ENCODE measurements around the gene SYNE1. TPM values are rescaled to one million over a fixed set of nuclear protein-coding genes. Genes with fewer than 3 reads are reported as not detected.
A peak's percentile ranks its signal among the peaks of the same experiment; 100 is the strongest.

The SYNE1 gene
- polyA plus RNA-seq, 2 of the 4 experiments (the other 2 are of a cell fraction) = 10.5 to 28.5 TPM

DNA sequence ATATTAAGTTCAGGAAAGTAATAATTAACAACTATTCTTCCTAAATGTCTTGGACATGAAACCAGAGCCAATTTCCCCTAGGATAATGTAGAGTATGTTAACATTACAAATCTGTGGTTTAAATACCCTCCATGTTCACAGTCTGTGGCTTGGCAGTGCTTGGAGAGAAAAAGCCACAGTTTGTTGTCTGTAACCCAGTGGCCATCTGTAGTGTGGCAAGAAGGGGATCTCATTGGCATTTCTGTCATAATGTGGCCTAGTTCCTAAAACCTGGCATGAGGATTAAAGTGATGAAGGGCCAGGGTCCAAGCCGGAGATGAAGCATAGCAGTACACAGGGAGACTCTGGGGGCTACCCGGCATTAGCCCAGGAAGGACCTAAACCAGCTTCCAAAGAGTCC lies 31.2 kb downstream of the SYNE1 start:
- no peaks in the 10 kb centered on the region for H3K9me3 ChIP-seq
- POLR2A ChIA-PET = no interaction called here
- DNase-seq (ENCODE audit: low read depth in 1 of 2, low spot score in 1 of 2) = no peak
- H3K27ac ChIP-seq = no peak overlapping the region
- H3K4me1 ChIP-seq = no peaks in the 10 kb centered on the region
- WGBS (ENCODE audit: missing lambda C conversion rate) = 62% methylated on average over 2 of the region's 2 CpGs
- TF ChIP-seq HEYL (CRISPR knock-in tag; IDR thresholded peaks at IDR 0.05) = no peak
- no peak for TF ChIP-seq RARB (CRISPR knock-in tag; IDR thresholded peaks at IDR 0.05)
- CTCF ChIA-PET = interaction anchor here (1.4 kb wide), 1 partner anchor 10 kb away, joined by 3 read pairs; no protein-coding TSS in a partner anchor
- no peak for ATAC-seq
- FAIRE-seq = no peak
- no peak overlapping the region for H3K4me3 ChIP-seq
- H3K4me2 ChIP-seq = no peak overlapping the region

DNA sequence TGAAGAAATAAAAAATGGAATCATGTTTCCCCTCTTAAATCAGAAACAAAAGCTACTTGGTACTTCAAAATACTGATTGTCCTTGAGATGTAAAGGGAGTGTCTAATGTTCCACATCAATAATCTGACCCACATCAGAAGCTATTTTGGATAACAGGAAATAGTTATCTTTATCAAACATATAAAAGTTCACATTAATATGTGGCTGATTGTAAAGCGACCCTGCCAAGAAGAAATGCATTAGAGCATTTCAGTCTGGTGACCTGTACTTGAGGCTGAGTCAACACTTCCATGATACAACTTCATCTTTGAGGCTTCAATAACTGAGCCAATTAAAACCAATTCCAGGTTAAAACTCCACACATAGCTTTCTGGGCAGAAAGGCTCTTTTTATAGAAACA lies 31.8 kb downstream of the SYNE1 start:
- TF ChIP-seq GATA3 (IDR thresholded peaks at IDR 0.05; ENCODE audit: borderline replicate concordance) = no peak
- TF ChIP-seq TFCP2L1 (CRISPR knock-in tag; IDR thresholded peaks at IDR 0.05) = no peak
- no peak for TF ChIP-seq ZFP36 (IDR thresholded peaks at IDR 0.05; ENCODE audit: borderline replicate concordance, partially characterized antibody)
- no peak for TF ChIP-seq CEBPB (IDR thresholded peaks at IDR 0.05)
- TF ChIP-seq JUN (IDR thresholded peaks at IDR 0.05) = no peak
- no peak for TF ChIP-seq KDM1A (IDR thresholded peaks at IDR 0.05; ENCODE audit: low read depth)
- no peak for TF ChIP-seq SREBF2 (IDR thresholded peaks at IDR 0.05)
- ATAC-seq (no peak), FAIRE-seq (no peak), DNase-seq (ENCODE audit: low read depth in 1 of 2, low spot score in 1 of 2) (no peak)
- Histone ChIP-seq H3K4me2 (no peak overlapping the region), H3K27ac (no peak overlapping the region), H3K4me1 (no peaks in the 10 kb centered on the region), H3K4me3 (no peak overlapping the region), H3K9me3 (no peaks in the 10 kb centered on the region)
- WGBS (ENCODE audit: missing lambda C conversion rate) = 71% methylated on average over 1 of the region's 1 CpG
- ChIA-PET CTCF (interaction anchor here (0.7 to 1.4 kb wide), 2 partner anchors 10 to 38 kb away, joined by 3 read pairs; no protein-coding TSS in a partner anchor), POLR2A (no interaction called here)

DNA sequence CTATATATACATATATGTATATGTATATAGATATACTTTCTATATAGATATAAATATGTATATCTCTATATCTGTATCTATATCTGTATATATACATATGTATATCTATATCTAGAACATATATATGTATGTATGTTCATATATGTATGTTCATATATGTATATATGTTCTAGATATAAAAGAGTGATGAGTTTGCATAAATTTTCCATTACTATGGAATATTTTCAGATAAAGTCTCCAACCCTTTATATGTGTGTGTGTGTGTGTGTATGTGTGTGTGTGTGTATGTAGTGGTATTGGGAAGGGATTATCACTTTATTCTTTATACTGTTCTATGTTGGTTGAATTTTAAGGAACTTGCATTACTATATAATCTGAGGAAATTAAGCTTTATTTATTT lies 33.3 kb downstream of the SYNE1 start:
- POLR2A ChIA-PET = no interaction called here
- ATAC-seq (no peak), DNase-seq (ENCODE audit: low read depth in 1 of 2, low spot score in 1 of 2) (no peak), FAIRE-seq (no peak)
- H3K4me2 ChIP-seq = no peak overlapping the region
- no peaks in the 10 kb centered on the region for H3K9me3 ChIP-seq
- CTCF ChIA-PET = interaction anchor here (0.7 kb wide), 1 partner anchor 52 kb away, joined by 3 read pairs; no protein-coding TSS in a partner anchor
- no peak overlapping the region for H3K4me3 ChIP-seq
- H3K4me1 ChIP-seq = no peaks in the 10 kb centered on the region
- TF ChIP-seq, protein P1, sequence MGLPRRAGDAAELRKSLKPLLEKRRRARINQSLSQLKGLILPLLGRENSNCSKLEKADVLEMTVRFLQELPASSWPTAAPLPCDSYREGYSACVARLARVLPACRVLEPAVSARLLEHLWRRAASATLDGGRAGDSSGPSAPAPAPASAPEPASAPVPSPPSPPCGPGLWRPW (IDR thresholded peaks at IDR 0.05) = no peak
- TF ChIP-seq MAFK (IDR thresholded peaks at IDR 0.05; ENCODE audit: partially characterized antibody) = peak; percentile 49
- no peak overlapping the region for H3K27ac ChIP-seq

DNA sequence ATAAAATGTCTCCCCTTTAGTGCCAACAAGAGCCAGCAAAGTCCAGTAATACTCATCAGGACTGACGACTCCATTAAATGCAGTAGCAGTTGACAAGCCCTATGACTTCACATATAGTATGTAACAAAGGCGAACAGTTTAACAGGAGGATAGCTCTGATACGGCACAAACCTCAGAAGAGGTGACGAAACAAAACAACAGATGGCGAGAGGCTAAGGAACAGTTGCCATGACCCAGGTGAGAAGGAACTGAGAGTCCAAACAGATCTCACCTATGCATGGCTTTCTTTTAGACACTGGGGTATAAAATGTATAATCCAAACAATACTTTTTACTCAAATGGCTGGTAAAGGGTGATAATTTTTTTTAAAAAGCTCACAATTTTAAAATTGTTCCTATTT lies 37.1 kb downstream of the SYNE1 start:
- TF ChIP-seq RAD21 (conservative IDR thresholded peaks at IDR 0.05 in 1 of 2, IDR thresholded peaks at IDR 0.05 in 1 of 2) (no peak), EHMT2 (IDR thresholded peaks at IDR 0.05; ENCODE audit: low read depth) (no peak), JUNB (IDR thresholded peaks at IDR 0.05) (no peak), NFE2L2 (conservative IDR thresholded peaks at IDR 0.05; ENCODE audit: low read length) (no peak)

DNA sequence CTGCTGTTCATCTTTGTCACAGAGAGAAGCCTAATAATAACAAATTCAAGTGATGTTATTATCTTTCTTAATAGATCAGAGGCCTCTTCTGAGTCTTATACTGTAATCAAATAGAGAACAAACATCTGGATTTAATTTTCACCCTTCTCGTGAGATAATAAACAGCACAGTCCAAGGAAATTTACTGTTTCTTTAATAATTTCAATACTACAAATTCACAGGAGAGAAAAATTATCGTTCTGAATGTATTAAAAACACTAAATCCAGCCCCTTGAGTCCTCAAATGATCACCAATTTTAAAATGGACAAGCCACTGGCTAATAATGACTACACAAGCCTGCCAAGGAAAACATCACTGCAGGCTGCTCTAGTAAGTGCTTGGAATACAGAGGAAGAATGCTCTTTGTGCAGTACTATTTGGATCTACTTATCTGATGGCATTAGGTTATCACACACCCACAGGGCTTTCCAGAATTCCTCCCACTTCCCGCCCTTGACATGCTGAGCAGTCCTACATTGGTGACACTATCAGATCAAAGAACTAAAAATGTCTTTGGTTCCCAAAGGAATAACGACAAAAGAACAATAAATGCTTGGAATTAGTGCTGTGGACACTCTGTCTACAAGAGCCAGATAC lies 38.1 kb downstream of the SYNE1 start:
- no peak overlapping the region for H3K27ac ChIP-seq
- ATAC-seq = no peak
- CTCF ChIA-PET = interaction anchor here (1.3 kb wide), 1 partner anchor 114 kb away, joined by 5 read pairs; no protein-coding TSS in a partner anchor

More for the DNA sequence above, 37.1 kb downstream of the SYNE1 start:
- ChIA-PET POLR2A (no interaction called here), CTCF (no interaction called here)
- WGBS (ENCODE audit: missing lambda C conversion rate) = 91% methylated on average over 5 of the region's 5 CpGs
- FAIRE-seq (no peak), ATAC-seq (no peak), DNase-seq (ENCODE audit: low read depth in 1 of 2, low spot score in 1 of 2) (no peak)
- H3K9me3 ChIP-seq = no peaks in the 10 kb centered on the region
- no peak overlapping the region for H3K27ac ChIP-seq
- H3K4me2 ChIP-seq = no peak overlapping the region
- no peaks in the 10 kb centered on the region for H3K4me1 ChIP-seq
- H3K4me3 ChIP-seq = no peak overlapping the region

More for the DNA sequence above, 38.1 kb downstream of the SYNE1 start:
- no peak overlapping the region for H3K4me3 ChIP-seq
- no peak for TF ChIP-seq ZC3H11A (IDR thresholded peaks at IDR 0.05)
- no peak for TF ChIP-seq POLR2A (IDR thresholded peaks at IDR 0.05; ENCODE audit: low read length)
- TF ChIP-seq, protein P2, sequence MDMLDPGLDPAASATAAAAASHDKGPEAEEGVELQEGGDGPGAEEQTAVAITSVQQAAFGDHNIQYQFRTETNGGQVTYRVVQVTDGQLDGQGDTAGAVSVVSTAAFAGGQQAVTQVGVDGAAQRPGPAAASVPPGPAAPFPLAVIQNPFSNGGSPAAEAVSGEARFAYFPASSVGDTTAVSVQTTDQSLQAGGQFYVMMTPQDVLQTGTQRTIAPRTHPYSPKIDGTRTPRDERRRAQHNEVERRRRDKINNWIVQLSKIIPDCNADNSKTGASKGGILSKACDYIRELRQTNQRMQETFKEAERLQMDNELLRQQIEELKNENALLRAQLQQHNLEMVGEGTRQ (IDR thresholded peaks at IDR 0.05) = no peak
- TF ChIP-seq RAD21 (conservative IDR thresholded peaks at IDR 0.05 in 1 of 2, IDR thresholded peaks at IDR 0.05 in 1 of 2) = no peak
- TF ChIP-seq HDAC2 (IDR thresholded peaks at IDR 0.05) = no peak
- TF ChIP-seq HOXA7 (CRISPR knock-in tag; IDR thresholded peaks at IDR 0.05) = no peak
- no peak for TF ChIP-seq HOXB13 (CRISPR knock-in tag; IDR thresholded peaks at IDR 0.05; ENCODE audit: low read depth)
- no peak for TF ChIP-seq CBX8 (IDR thresholded peaks at IDR 0.05)
- TF ChIP-seq MYC (IDR thresholded peaks at IDR 0.05; ENCODE audit: borderline replicate concordance, low read length) = no peak
- TF ChIP-seq KDM5A (IDR thresholded peaks at IDR 0.05) = no peak
- no peak for TF ChIP-seq NPAS2 (CRISPR knock-in tag; IDR thresholded peaks at IDR 0.05; ENCODE audit: borderline replicate concordance)
- no peak for TF ChIP-seq RFX5 (IDR thresholded peaks at IDR 0.05)
- TF ChIP-seq, protein P3, sequence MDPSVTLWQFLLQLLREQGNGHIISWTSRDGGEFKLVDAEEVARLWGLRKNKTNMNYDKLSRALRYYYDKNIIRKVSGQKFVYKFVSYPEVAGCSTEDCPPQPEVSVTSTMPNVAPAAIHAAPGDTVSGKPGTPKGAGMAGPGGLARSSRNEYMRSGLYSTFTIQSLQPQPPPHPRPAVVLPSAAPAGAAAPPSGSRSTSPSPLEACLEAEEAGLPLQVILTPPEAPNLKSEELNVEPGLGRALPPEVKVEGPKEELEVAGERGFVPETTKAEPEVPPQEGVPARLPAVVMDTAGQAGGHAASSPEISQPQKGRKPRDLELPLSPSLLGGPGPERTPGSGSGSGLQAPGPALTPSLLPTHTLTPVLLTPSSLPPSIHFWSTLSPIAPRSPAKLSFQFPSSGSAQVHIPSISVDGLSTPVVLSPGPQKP (IDR thresholded peaks at IDR 0.05; ENCODE audit: low read depth, low read length) = no peak
- TF ChIP-seq EHF (CRISPR knock-in tag; IDR thresholded peaks at IDR 0.05) = no peak
- POLR2A ChIA-PET = no interaction called here
- whole genome bisulfite sequencing (ENCODE audit: missing lambda C conversion rate) = 47% methylated on average over 4 of the region's 4 CpGs
- no peak for DNase-seq (ENCODE audit: low read depth in 1 of 2, low spot score in 1 of 2)
- H3K9me3 ChIP-seq = no peaks in the 10 kb centered on the region
- H3K4me2 ChIP-seq = no peak overlapping the region
- no peak for FAIRE-seq
- no peaks in the 10 kb centered on the region for H3K4me1 ChIP-seq

Data from A549 (cell line).